ENCODE data around the gene TSHZ2.

DNA sequence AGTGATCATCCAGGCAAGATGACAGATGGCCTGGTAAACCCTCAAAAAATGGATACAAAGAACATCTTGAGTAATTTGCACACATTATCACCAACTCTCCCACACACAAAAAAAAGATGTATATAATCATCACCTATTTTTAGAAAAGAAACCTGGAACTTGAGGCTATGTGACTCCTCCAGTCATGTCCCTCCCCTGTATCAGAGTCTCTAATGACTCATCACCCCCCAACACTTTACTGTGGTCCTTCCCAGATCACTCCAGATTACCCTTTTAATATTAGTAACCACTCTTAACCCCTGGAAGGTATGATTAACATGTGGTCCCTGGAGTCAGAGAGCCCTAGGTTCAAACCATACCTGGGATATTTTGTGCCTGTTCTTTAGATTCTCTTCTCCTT, 476.7 kb downstream of the TSHZ2 start:
- TF ChIP-seq, protein P1, sequence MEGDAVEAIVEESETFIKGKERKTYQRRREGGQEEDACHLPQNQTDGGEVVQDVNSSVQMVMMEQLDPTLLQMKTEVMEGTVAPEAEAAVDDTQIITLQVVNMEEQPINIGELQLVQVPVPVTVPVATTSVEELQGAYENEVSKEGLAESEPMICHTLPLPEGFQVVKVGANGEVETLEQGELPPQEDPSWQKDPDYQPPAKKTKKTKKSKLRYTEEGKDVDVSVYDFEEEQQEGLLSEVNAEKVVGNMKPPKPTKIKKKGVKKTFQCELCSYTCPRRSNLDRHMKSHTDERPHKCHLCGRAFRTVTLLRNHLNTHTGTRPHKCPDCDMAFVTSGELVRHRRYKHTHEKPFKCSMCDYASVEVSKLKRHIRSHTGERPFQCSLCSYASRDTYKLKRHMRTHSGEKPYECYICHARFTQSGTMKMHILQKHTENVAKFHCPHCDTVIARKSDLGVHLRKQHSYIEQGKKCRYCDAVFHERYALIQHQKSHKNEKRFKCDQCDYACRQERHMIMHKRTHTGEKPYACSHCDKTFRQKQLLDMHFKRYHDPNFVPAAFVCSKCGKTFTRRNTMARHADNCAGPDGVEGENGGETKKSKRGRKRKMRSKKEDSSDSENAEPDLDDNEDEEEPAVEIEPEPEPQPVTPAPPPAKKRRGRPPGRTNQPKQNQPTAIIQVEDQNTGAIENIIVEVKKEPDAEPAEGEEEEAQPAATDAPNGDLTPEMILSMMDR (IDR thresholded peaks at IDR 0.05; ENCODE audit: poor library complexity, severe bottlenecking) = no peak
- TF ChIP-seq EZH2 (IDR thresholded peaks at IDR 0.05; ENCODE audit: borderline replicate concordance, insufficient read depth, low read length, poor library complexity, severe bottlenecking) = no peak
- no peak for TF ChIP-seq EP300 (conservative IDR thresholded peaks at IDR 0.05; ENCODE audit: poor library complexity, severe bottlenecking)
- TF ChIP-seq POLR2AphosphoS5 (IDR thresholded peaks at IDR 0.05) = no peak
- TF ChIP-seq, protein P2, sequence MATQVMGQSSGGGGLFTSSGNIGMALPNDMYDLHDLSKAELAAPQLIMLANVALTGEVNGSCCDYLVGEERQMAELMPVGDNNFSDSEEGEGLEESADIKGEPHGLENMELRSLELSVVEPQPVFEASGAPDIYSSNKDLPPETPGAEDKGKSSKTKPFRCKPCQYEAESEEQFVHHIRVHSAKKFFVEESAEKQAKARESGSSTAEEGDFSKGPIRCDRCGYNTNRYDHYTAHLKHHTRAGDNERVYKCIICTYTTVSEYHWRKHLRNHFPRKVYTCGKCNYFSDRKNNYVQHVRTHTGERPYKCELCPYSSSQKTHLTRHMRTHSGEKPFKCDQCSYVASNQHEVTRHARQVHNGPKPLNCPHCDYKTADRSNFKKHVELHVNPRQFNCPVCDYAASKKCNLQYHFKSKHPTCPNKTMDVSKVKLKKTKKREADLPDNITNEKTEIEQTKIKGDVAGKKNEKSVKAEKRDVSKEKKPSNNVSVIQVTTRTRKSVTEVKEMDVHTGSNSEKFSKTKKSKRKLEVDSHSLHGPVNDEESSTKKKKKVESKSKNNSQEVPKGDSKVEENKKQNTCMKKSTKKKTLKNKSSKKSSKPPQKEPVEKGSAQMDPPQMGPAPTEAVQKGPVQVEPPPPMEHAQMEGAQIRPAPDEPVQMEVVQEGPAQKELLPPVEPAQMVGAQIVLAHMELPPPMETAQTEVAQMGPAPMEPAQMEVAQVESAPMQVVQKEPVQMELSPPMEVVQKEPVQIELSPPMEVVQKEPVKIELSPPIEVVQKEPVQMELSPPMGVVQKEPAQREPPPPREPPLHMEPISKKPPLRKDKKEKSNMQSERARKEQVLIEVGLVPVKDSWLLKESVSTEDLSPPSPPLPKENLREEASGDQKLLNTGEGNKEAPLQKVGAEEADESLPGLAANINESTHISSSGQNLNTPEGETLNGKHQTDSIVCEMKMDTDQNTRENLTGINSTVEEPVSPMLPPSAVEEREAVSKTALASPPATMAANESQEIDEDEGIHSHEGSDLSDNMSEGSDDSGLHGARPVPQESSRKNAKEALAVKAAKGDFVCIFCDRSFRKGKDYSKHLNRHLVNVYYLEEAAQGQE (IDR thresholded peaks at IDR 0.05; ENCODE audit: borderline replicate concordance) = no peak
- no peak for TF ChIP-seq TAF1 (IDR thresholded peaks at IDR 0.05; ENCODE audit: low read depth)
- TF ChIP-seq RAD21 (conservative IDR thresholded peaks at IDR 0.05) = no peak
- no peak for TF ChIP-seq SMC3 (conservative IDR thresholded peaks at IDR 0.05; ENCODE audit: poor library complexity)
- no peak for TF ChIP-seq MXI1 (conservative IDR thresholded peaks at IDR 0.05; ENCODE audit: poor library complexity, severe bottlenecking)
